Airway epithelial cell (primary cell): ENCODE data around the gene SPTAN1. TPM values are rescaled to one million over a fixed set of nuclear protein-coding genes. Genes with fewer than 3 reads are reported as not detected.

ENCODE experiments used
- total RNA-seq: library from RNA; depleted of rRNA; stranded (reverse); fragments of >200 nt; gene quantifications from 2 replicates; pipeline ENCODE4 v1.2.3, GENCODE V29; 2015

Gene SPTAN1
- total RNA-seq, result 147 and 175 TPM in 2 replicates

GRCh38 chr9:128552153-128552743, at the start of gene SPTAN1:
Gene SPTAN1 (plus strand): TSS chr9:128552587. CDS start chr9:128566741, 14,154 bp downstream.

DNA sequence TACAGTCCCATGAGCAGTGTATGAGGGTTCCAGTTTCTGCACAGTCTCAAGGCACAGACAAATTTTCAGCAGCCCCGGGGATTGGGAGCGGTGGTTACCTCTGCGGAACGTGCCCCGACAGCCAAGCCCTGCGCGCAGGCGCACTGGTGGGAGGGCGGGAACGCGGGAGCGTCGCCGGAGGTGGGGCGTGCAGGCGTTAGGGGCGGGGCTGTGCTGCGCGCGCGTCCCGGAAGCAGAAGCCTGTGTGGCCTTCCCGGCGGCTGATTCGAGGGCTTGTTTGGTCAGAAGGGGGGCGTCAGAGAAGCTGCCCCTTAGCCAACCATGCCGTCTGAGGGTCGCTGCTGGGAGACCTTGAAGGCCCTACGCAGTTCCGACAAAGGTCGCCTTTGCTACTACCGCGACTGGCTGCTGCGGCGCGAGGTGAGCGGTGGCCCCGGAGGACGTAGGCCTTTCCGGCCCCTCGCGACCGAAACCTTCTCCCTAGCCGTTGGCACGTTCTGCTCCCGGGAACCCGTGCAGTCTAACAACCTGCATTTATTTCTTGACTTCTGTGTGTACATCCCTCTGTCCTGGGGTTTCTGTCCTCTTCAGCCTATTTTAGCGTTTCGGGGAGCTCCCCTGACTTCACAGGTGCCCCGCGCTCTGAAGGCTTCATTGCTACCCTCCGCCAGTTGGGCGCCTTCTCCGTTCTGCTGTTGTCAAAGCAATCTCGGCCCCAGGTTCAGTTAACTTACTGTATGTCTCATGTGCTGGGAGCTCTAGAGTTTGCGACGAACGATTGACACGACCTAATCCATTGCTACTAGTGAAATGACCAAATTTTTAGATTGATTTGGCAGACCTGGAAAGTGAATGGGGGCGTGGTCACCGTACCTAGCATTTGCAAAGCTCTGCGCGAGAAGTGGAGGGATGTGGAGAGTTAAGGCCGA, 47.6 kb upstream of the SPTAN1 start, which contains the start of gene GLE1:
GLE1 (plus strand) TSS at position 235 of the 929 bp plus-strand sequence; CDS start at position 322, 87 bp downstream.

DNA sequence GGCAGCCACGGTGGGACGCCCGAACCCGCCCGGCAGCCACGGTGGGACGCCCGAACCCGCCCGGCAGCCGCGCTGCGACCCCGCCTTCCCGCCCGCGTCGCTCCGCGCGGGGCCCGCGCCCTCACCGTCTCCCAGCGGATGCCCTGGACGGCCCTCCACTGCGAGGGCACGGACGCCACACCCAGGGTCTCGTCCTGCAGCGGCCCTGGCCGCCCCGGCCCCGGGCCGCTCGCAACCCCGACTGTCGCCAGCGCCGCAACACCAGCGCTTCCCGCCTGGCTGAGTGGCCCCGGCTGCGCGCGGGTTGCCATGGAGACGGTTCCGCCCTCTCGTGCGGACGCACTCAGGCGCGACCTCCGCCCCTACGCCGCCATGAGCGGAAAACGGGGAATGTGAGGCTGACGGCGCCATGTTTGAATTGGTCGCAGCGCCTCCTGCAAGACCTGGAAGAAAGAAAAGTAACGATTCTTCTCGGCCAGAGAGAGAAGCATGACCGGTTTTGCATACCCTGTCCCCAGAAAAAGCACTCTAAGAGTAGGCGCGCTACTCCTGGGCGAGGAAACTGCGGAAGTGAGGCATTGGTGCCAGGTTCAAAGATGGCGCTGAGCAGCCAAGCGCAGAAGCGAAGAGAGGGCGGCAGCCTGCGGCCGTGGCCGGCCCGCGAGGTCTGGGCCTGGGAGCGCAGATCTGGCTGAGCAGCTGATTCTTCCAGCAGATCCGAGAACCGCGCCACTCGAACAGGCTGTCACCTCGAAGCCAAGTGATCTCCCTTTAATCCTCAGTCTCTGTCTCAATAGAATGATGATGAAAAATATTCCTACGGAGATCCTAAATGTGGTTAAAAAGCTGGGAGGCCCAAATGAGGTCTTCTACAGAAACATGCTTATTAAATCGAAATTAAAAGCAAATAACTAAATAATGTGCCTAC, 104.3 kb downstream of the SPTAN1 start, which contains the start of gene DYNC2I2:
DYNC2I2 (minus strand) TSS at position 432 of the 928 bp plus-strand sequence; CDS start at position 311, 121 bp downstream.

Other genes starting within 250 kb of the SPTAN1 start
- gene TRUB2, start 230.1 kb upstream of the SPTAN1 start, total RNA-seq, result 11.7 and 20.5 TPM in 2 replicates
- 35.4 and 44.9 TPM in 2 replicates for gene COQ4, start 229.7 kb upstream of the SPTAN1 start, total RNA-seq
- gene SLC27A4, start 212.1 kb upstream of the SPTAN1 start, total RNA-seq, result 40.7 and 48.2 TPM in 2 replicates
- 24.1 and 29.1 TPM in 2 replicates for gene URM1, start 181.2 kb upstream of the SPTAN1 start, total RNA-seq
- 57.5 and 64.2 TPM in 2 replicates for gene CERCAM, start 131.7 kb upstream of the SPTAN1 start, total RNA-seq
- 31.4 and 34.7 TPM in 2 replicates for gene ODF2, start 96.6 kb upstream of the SPTAN1 start, total RNA-seq
- 25.5 and 28.4 TPM in 2 replicates for gene GLE1, start 47.9 kb upstream of the SPTAN1 start, total RNA-seq
- gene DYNC2I2, start 104.3 kb downstream of the SPTAN1 start, total RNA-seq, result 103 and 105 TPM in 2 replicates
- 311 and 341 TPM in 2 replicates for gene SET, start 136.6 kb downstream of the SPTAN1 start, total RNA-seq
- gene PKN3, start 149.9 kb downstream of the SPTAN1 start, total RNA-seq, result 5.8 and 6.3 TPM in 2 replicates
- 143 and 144 TPM in 2 replicates for gene ZDHHC12, start 171.5 kb downstream of the SPTAN1 start, total RNA-seq
- 22.3 and 30.7 TPM in 2 replicates for gene ZER1, start 219.3 kb downstream of the SPTAN1 start, total RNA-seq
- 16.9 and 18.1 TPM in 2 replicates for gene TBC1D13, start 234.7 kb downstream of the SPTAN1 start, total RNA-seq